Lower leg skin (tissue), 3 donors: ENCODE data around the gene TTLL5.

Experiments used
- CTCF ChIP-seq, 3 donors: fragments of 450-650 bp; IDR thresholded peaks; one replicate each; pipeline ENCODE4 v1.5.1; 2016; ENCODE audit warnings: antibody characterized with exemption in 3 of 3, mild to moderate bottlenecking in 3 of 3, moderate library complexity in 2 of 3
- POLR2A ChIP-seq, 2 donors: fragments of 450-650 bp; IDR thresholded peaks; one replicate each; pipeline ENCODE4 v1.6.1; 2016 to 2017; ENCODE audit warnings: antibody characterized with exemption in 2 of 2, mild to moderate bottlenecking in 1 of 2, moderate library complexity in 1 of 2

DNA sequence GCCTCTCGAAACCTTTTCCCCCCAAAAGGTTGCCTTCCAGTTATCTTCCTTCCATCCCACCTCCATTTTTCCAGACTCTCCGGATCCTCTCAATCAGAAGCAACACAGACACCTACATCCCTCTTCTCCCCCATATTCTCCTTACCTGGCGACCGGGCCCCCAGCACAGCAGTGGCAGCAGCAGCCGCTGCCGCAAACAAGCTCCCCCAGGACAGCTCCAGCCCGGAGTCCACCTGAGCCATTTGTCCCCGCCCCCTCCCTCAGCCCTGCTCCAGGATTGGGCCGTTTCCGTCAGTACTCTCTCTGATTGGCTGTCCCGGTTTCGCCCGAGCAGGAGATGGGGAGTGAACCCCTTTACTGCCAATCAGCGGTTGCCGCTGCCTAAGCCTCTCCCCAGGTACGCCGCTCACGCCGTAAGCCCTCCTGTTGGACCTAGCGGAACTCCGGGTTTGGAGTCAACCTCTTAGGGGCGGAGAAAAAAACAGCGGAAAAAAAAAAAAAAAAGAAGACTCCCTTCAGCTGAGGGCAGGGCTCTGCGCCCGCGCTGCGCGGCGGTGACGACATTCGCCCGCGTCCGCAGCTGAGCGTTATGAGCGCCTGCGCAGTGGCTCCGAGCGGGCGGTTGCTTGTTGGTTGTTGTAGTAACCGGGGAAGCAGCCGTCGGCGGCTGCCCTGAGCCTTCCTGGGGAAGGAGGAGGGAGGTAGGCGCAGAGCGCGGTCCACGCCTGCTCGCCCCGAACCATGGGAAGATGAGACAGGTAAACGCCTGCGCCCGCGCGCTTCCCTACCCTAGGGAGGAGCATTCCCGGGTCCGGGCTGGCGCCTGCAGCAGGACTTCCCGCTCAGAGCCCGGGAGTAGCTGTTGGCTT, at the start of gene TTLL5, which contains the start of gene ERG28:
- TF ChIP-seq CTCF (IDR thresholded peaks at IDR 0.05) (no peak), POLR2A (IDR thresholded peaks at IDR 0.05) (no peak)
